PC-9 (cell line): ENCODE measurements around the gene IL1RL2.

Experiments used
- CTCF ChIP-seq: fragments of 200-600 bp; sonication (generic); conservative IDR thresholded peaks from 2 replicates; pipeline ENCODE4 v1.6.1; 2017; ENCODE audit warnings: mixed run types, antibody characterized with exemption, mild to moderate bottlenecking, moderate library complexity
- EZH2 ChIP-seq: fragments of 200-600 bp; sonication (generic); IDR thresholded peaks from 2 replicates; pipeline ENCODE4 v1.8.0; 2017; ENCODE audit warnings: antibody characterized with exemption, low read depth

GRCh38 chr2:102279391-102279735 lies 92.5 kb downstream of the IL1RL2 start:
- TF ChIP-seq CTCF (no peak), EZH2 (no peak)
